Esophagus muscularis mucosa (tissue), 4 donors: ENCODE data around the gene ADCY1. TPM values are rescaled to one million over a fixed set of nuclear protein-coding genes. Genes with fewer than 3 reads are reported as not detected.

Experiments used
- DNase-seq: peaks from one replicate; pipeline ENCODE4 v3.0.0-alpha.2; 2017; ENCODE audit errors: extremely low spot score
- H3K27ac ChIP-seq, 4 donors: fragments of 200-600 bp; sonication (generic); replicated peaks in 1 of 4; 1 replicate in 3 of 4; 2 replicates in 1 of 4; pipeline ENCODE4 v1.5.1; 2016 to 2019; ENCODE audit warnings: mild to moderate bottlenecking in 1 of 4
- H3K27me3 ChIP-seq, 4 donors: fragments of 200-600 bp; sonication (generic); one replicate each; pipeline versions ENCODE4 v1.5.1 to v1.6.0; 2016 to 2019
- H3K36me3 ChIP-seq, 4 donors: fragments of 200-600 bp; sonication (generic); one replicate each; pipeline ENCODE4 v1.5.1; 2016 to 2019
- H3K4me1 ChIP-seq, 4 donors: fragments of 200-600 bp; sonication (generic); one replicate each; pipeline ENCODE4 v1.5.1; 2016 to 2019
- H3K4me3 ChIP-seq, 4 donors: fragments of 200-600 bp; sonication (generic); 1 replicate in 2 of 4; 2 replicates in 2 of 4; pipeline ENCODE4 v1.5.1; 2016 to 2019; ENCODE audit warnings: mild to moderate bottlenecking in 4 of 4, moderate library complexity in 1 of 4
- H3K9me3 ChIP-seq, 4 donors: fragments of 200-600 bp; sonication (generic); 1 replicate in 3 of 4; 2 replicates in 1 of 4; pipeline ENCODE4 v1.5.1; 2016 to 2019
- CTCF ChIP-seq, 3 experiments: fragments of 200-600 bp in 2 of 3; fragments of 450-650 bp in 1 of 3; sonication (generic) in 2 of 3; IDR thresholded peaks; one replicate each; pipeline ENCODE4 v1.5.1; 2017 to 2019; ENCODE audit warnings: antibody characterized with exemption in 3 of 3, mild to moderate bottlenecking in 2 of 3, moderate library complexity in 1 of 3
- EP300 ChIP-seq: sonication (generic); formaldehyde crosslinking; IDR thresholded peaks from one replicate; pipeline ENCODE4 v1.6.1; 2017; ENCODE audit warnings: antibody characterized with exemption
- POLR2A ChIP-seq: fragments of 450-650 bp; IDR thresholded peaks from one replicate; pipeline ENCODE4 v1.6.1; 2017; ENCODE audit warnings: antibody characterized with exemption, moderate library complexity, mild to moderate bottlenecking, low read depth
- POLR2AphosphoS5 ChIP-seq, 2 donors: sonication (generic); formaldehyde crosslinking; IDR thresholded peaks; one replicate each; pipeline ENCODE4 v1.6.1; 2017; ENCODE audit warnings: antibody characterized with exemption in 2 of 2
- WGBS: methylation state at CpG from one replicate; pipeline ENCODE4 v1.1.5; 2018; 5-methylcytosine and 5-hydroxymethylcytosine counted together
- intact Hi-C: fragments of 100-400 bp; cut with DNase I; formaldehyde crosslinking; loops from one replicate; pipeline ENCODE4 v1.15.1; 2023
- total RNA-seq, 4 donors: library from RNA; depleted of rRNA; stranded (reverse); fragments of >200 nt; gene quantifications; one replicate each; pipeline versions ENCODE4 v1.1.0 to v1.2.1, GENCODE V29; 2016

Gene ADCY1
- total RNA-seq, 4 donors from 2014 or later = 0.42 to 2.1 (median 1.2) TPM

- no peak for TF ChIP-seq EP300
- no peak for TF ChIP-seq POLR2AphosphoS5 (IDR thresholded peaks at IDR 0.05)
- no peak for TF ChIP-seq POLR2A
- TF ChIP-seq CTCF (IDR thresholded peaks at IDR 0.05) = no peak
- Histone ChIP-seq H3K4me1 (no peaks in the 10 kb centered on the region), H3K27ac (no peak overlapping the region), H3K27me3 (no peaks in the 10 kb centered on the region), H3K36me3 (no peaks in the 10 kb centered on the region), H3K4me3 (no peak overlapping the region), H3K9me3 (no peaks in the 10 kb centered on the region)
- WGBS = 97% methylated on average over 6 of the region's 11 CpGs
- intact Hi-C loops = no loop called here
- peak; percentile 91 for DNase-seq
These were observed 83.1 kb downstream of the ADCY1 start for GRCh38 chr7:45657136-45657889.

- Histone ChIP-seq H3K4me1 (no peaks in the 10 kb centered on the region), H3K27me3 (no peaks in the 10 kb centered on the region), H3K36me3 (no peaks in the 10 kb centered on the region), H3K4me3 (no peak overlapping the region), H3K9me3 (no peaks in the 10 kb centered on the region), H3K27ac (no peak overlapping the region)
- WGBS = 81% methylated on average over 9 of the region's 11 CpGs
- no peak for DNase-seq
- TF ChIP-seq CTCF (IDR thresholded peaks at IDR 0.05) (no peak), POLR2AphosphoS5 (IDR thresholded peaks at IDR 0.05) (no peak), POLR2A (no peak), EP300 (no peak)
- intact Hi-C loops = no loop called here
These were observed 83.9 kb downstream of the ADCY1 start for GRCh38 chr7:45657890-45658715.

- H3K9me3 ChIP-seq = no peaks in the 10 kb centered on the region
- DNase-seq = no peak
- TF ChIP-seq CTCF (IDR thresholded peaks at IDR 0.05) (no peak), POLR2AphosphoS5 (IDR thresholded peaks at IDR 0.05) (no peak), POLR2A (no peak), EP300 (no peak)
- H3K27me3 ChIP-seq = no peaks in the 10 kb centered on the region
- intact Hi-C loops = no loop called here
- 78% methylated on average over 9 of the region's 16 CpGs for WGBS
- H3K4me3 ChIP-seq = no peak overlapping the region
- no peaks in the 10 kb centered on the region for H3K36me3 ChIP-seq
- H3K27ac ChIP-seq = no peak overlapping the region
- H3K4me1 ChIP-seq = no peaks in the 10 kb centered on the region
These were observed 84.7 kb downstream of the ADCY1 start for GRCh38 chr7:45658716-45659495.

- intact Hi-C loops = no loop called here
- TF ChIP-seq POLR2AphosphoS5 (IDR thresholded peaks at IDR 0.05) = no peak
- TF ChIP-seq POLR2A = no peak
- no peak for TF ChIP-seq EP300
- no peaks in the 10 kb centered on the region for H3K4me1 ChIP-seq
- peak; percentile 47 for DNase-seq
- no peak overlapping the region for H3K4me3 ChIP-seq
- WGBS = 89% methylated on average over 10 of the region's 10 CpGs
- no peaks in the 10 kb centered on the region for H3K36me3 ChIP-seq
- no peaks in the 10 kb centered on the region for H3K27me3 ChIP-seq
- no peaks in the 10 kb centered on the region for H3K9me3 ChIP-seq
- no peak overlapping the region for H3K27ac ChIP-seq
These were observed 85.5 kb downstream of the ADCY1 start for GRCh38 chr7:45659496-45660139.
